CD4-positive, alpha-beta T cell treated with Interleukin-15 for 4 hours (primary cell): ENCODE measurements around the gene EXOC3L4.

Experiments used
- DNase-seq: peaks from one replicate; pipeline ENCODE4 v3.0.0-alpha.2; 2020; ENCODE audit warnings: low spot score

EXOC3L4 gene

DNA sequence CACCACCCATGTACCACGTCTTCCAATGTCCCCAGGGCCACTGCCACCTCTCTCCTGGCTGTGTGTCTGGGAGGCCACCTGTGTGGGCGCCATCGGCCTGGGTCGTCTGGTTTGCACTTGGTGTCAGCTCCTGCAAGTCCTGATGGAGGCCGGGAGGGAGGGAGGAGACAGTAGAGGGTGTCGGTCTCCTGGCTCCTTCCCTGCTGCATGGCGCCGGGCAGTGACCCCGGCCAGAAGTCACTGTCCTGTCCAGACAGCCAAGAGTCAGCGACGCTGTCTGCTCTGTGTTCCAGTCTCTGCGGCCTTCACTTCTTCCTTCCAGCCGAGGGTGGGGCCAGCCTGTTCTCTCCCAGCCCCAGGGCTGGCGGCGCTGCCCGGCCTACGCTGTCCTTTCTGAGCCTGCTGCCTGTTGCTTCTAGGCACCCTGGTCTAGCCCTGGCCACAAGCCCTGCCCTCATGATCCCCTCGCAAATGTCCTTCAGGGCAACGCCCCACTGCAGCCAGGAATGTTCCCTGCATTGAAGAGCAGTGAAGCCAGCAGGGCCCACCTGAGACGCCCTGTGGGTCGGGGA lies 23.5 kb upstream of the EXOC3L4 start:
- DNase-seq, result no peak

DNA sequence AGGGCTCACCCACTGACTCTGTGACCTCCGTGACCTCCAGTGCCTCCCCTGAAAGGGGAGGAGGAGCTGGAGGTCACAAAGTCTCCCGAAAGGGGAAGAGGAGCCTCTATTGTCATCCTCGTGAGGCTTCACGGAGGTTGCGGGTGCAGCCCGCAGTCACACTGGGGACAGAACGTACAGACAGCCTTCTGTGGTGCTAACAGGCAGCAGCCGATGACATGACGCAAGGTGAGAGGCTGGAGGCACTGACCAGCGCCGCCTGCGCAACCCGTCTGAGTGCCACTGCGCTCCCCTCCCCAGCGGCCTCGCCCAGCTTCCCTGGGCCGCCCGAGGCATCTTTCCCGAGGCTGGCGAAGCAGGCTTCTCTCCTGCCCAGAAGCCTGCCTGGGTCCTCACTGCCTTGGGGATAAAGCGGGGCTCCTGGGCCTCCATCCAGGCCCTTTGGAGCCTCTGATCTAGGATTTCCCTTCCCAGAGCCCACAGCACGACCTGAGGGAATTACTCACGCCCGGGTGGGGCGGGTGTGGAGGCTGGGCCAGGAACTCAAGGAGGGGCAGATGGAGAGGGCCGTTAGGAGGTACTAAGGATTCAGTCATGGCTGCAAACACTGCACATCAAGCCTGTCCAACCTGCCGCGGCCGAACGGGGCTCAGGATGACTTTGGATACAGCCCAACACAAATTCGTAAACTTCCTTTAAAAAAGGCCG lies 22.8 kb upstream of the EXOC3L4 start:
- no peak for DNase-seq

DNA sequence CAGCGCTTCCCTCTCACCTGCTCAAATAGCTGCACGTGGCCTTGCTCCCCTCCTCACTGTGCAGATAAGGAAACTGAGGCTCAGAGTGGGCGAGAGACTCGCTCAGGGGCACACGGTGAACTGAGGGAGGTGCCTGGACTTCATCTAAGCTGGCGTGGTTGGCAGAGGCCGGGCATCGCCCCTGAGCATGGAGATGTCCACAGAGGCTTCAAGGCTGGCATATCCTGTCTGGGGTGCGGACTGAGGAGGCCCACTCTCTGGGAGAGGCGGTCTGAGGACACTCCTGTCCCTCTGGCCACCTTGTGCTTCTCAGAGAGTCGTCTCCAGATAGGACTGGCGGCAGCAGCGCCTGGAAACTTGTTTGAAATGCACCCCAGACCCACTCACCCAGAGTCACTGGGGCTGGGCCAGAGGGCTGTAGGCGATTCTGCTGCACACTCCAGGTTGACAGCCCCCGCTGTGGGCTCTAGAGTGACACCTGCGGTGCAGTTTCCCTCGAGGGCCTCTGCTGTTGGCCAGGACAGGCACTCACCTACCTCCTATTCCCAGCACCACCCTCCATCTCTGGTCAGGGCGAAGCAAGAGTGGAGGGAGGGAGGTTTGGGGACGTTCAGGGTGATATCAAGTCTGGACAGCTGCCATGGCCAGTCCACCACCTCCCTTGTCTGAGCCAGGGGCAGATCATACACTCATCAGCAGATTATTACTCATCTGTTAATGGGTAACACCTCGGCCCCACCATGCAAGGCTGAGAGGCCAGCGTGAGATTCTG lies 21.7 kb upstream of the EXOC3L4 start:
- no peak for DNase-seq

DNA sequence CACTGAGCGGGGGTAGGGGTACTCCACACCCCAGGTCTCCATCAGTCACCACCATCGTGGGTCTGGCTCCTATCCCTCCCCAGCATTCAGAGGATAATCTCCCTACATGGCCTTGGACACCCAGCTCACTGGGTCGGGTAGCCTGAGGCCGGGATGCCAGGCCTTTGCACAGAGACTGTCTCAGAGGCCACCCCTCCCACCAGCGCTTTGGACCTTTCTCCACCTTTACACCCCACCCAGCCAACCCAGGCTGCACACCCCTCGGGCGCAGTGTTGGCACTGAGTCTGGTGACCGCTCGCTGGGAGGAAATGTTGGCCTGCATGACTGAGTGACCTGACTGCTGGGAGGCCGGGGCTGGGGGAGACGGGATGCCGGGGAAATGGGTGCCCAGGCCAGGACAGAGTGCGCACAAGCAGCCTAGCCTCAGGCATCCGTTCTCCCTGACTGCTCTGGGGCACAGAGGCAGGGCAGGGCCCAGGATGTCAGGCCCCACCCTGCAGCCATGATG lies 21.1 kb upstream of the EXOC3L4 start:
- DNase-seq, result no peak

DNA sequence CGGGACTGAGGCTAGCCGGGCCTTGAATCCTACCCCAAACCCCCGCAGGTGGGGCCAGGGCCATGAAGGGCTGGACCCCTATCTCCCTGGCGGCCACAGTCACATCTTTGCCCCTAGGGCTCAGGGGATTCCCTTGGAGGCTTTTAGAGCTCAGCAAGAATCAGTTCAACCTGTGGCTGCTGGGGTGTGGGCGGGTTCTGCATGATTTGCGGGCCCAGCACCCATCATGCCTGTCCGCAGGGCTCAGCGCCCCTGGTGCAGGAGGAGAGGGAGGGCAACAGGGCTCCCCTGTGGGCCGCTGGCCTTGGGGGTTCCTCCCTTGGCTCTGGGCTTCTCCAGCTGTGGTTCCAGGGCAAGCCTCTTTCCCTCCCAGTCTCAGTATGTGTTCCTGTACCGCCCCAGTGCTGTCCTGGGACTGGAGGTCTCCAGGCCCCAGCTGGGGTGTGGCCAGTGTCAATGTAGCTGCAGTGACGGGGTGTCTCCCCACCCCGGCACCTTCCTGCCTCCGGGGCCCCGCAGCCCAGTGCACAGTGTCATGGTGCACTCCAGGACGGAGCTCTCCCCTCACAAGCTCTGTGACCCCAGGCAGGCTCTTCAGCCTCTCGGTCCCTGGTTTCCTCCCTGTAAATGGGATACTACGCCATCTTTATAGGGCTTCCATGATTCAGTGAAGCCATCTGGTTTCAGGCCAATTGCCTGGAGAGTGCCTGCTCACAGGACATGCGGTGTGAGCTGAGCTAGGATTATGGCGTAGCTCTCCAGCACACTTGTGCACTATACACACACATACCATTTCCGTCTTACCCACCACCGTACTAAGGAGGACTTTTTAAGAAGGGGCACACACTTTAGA lies 20.4 kb upstream of the EXOC3L4 start:
- DNase-seq, result no peak

DNA sequence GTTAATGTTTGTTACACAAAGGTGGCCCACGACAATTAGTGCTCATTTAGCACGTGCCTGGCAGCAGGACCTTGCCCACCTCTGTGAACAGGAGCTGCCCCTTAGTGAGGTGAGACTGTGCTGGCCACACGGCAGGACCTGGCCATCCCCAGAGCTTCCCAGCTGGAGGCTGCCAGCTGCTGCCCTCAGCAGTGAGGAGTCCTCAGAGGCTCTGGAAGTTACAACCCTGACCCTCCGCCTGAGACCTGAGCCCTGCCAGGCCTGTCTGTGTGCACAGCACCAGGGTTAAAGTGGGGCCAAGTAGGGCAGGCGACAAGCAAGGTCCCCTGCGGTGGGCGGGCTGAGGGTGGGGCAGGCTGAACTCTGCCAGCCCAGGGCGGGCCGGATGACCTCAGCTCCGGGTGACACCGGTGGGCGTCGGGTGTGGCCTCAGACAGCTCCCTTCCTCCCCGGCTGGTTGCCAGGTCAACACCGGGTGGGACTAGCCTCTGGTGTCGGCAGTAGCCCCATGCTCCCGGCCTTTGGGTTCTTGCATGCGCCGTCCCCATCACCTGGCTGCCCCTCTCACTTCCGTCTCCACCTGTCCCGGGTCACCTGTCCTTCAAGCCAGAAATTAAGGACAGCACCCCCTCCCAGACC lies 19.7 kb upstream of the EXOC3L4 start:
- no peak for DNase-seq

DNA sequence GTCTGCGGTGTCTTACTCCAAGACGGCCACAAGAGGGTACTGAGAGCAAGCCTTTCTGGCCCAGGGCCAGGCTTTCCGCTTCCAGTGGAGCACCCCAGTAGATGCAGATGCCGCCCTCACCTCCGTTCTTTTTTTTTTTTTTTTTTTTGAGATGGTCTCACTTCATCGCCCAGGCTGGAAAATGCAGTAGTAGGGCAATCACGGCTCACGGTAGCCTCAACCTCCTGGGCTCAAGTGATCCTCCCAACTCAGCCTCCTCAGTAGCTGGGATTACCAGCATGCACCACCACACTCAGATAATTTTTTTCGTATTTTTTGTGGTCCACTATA lies 16.1 kb upstream of the EXOC3L4 start:
- peak; percentile 77 for DNase-seq

DNA sequence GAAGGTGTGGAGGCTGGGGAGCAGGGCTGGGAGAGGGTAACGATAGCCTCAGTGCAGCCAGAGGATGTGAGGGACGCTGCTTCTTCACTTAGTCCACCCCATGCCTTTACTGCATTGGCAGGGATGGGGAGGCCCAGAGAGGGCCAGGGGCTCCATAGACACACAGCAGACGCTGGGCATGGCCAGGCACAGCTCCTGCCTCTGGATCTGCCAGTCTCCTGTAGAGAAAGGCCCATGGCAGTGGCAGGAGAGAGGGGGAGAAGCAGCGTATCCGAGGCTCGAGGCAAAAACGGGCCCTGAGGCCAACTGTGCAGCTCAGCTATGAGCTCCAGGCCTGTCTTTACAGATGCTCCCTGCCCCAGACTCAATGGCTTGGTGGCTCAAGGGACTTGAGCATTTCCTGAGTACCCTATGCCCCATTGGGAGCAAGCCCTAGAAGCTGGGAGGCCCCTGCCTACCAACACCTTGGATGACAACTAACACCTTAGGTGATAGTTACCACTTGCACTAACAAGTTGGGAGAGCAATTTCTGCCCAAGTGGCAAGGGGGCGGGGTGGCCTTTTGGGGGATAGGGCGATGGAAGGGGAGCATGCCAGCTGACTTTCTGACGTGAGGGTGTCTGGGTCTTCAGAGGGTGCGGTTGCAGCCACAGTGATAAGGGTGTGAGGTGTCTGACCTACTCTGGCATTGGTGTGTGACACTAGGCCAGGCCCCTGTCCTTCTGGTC lies 15.5 kb upstream of the EXOC3L4 start:
- DNase-seq, result no peak

DNA sequence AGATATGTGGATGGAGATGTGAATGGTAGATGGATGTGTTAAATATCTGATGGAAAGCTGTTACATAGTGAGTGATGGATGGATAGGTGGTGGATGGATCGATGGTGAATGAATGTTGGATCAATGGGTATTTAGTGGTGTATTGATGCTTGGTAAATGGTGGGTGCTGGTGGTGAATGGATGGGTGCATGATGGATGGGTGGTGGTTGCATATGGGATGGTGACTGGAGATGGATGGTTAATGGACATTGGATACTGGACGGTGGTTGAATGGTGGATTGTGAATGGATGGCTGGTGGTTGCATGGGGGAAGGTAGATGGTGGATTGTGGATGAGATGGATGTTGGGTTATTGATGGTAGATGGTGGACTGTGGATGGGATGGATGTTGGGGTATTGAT lies 12.6 kb upstream of the EXOC3L4 start:
- no peak for DNase-seq

DNA sequence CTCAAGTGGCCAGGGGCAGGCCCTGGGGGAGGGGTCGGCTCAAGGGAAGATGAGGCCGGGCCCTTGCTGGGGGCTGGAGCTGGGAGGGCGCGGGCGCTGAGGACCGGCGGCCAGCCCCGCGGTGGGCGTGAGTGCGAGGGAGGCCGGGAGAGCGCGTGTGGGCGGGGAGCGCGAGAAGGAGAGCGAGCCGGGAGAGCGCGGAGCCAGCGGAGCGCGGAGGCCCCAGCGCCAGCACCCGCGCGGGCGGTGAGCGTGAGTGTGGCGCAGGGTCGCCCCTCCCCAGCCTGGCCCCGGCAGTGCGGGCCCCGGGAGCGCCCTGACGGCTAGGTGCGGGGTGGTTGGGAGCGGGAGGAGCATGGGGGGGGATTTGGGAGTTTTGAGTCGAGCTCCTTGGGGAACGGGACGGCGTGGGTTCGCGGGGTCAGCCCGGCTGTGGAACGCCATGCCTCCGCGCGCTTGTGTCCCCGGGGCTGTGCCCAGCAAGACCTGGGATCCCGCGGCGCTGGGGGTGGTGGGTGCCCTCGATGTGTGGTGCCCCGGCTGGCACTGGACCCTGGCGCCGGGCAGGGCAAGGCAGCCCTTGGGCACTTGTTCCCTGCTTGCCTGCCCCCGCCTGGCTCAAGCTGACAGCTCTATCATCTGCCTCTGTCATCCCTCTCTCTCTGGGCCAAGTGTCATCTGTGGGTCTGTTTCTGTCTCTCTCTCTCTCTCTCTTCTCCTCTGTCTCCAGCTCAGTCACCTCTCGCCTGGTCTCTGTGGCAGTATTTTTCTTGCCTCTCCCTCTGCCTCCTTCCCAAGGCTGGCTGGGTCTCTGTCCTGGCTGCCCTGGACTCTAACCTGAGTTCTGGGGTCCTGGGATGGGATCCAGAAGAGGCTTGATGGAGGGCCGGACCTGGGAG lies 10.3 kb upstream of the EXOC3L4 start, which contains the start of gene LBHD2:
Gene LBHD2, plus strand, starts transcription at position 190 of the 899 bp plus-strand sequence. CDS start 1,803 bp downstream, outside the sequence.
- DNase-seq, result no peak

DNA sequence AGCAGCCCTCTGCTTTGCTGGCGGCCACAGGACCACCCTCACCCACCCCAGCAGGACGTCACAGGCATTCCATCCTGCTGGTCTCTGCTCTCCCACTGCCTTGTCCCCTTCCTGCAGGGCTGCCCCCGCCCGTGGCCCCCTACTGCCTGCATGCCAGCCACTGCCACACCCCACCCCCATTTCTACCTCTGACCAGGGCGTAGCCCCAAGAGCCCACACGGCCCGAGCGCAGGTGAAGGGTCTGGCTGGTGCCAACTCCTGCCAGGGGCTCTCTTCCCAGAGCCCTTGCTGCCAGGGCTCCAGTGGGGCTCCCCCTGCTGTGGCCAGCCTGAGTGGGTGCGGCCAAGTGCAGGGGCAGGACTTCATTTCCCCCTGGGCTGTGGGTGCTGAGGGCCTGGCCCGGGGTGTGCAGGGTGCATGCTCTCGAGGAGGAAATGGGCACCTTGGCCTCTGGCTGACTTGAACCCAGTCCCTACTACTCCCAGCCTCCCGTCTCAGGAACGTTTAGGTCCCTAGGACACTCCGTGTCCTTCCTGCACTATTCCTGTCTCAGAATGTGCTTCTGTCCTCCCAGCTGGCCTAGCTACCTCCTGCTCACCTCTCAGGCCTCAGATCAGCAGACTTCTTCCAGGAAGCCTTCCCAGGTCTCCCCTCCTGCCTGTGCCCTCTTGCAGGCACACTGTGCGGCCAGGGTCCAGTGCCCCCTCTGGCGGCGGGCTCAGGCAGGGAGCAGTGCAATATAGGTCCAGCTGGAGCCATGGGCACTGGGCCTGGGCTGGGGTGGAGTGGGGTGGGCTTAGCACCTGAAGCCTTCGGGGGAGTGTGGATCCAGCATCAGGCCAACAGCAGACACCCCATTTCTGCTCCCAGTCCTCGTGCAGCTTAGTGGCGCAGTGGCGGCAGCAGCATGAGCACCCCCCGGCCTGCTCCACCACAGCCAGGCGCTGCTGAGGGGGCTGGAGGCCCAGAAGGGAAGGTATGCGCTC lies 9.1 kb upstream of the EXOC3L4 start:
- DNase-seq, result no peak

DNA sequence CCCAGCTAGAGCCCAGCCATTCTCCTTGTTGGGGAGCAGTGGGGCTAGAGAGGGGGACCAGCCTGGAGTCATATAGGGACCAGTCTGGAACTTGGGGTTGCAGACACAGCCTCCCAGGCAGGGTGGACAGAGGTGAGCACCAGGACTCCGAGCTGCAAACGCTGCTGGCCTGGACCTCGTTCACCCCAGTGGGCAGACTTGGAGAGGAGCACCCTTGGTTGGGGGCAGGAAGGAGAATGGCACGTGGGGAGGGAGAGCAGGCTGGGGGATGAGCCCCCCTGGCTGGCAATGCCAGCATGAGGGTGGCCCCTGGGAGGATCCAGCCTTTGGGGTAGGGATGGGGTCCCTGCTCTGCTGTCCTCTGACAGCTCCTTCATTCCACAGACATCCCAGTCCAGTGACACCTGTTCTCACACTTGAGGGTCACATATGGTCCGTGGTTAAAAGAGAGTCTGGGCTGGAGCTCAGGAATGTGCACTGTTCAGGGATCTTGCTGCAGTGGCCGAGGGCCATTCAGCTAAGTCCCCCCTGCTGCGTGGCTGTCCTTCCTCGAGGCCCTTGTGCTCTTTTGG lies 7.7 kb upstream of the EXOC3L4 start:
- DNase-seq, result no peak

DNA sequence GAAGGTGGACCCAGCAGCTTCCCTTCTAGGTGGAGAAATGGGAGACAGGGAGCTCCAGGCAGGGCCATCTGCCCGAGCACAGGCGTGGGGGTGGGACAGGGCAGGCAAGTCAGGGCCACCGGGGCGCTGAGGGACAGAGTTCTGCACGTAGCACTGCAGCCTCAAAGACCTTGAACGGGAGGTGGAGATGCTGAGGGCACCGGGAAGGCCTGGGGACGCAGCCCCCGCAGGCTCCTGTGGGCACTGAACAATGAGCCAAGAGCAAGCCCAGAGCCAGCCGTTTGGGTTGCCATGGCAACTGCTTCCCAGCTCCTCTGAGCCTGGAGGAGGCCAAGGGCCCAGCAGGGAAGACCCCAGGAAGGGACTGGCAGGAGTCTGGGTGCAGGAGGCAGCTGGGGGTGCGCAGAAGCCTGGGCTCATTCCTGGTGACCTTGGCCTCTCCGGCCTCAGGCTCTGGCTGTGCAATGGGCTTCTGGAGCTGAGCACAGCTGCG lies 7.1 kb upstream of the EXOC3L4 start:
- no peak for DNase-seq

DNA sequence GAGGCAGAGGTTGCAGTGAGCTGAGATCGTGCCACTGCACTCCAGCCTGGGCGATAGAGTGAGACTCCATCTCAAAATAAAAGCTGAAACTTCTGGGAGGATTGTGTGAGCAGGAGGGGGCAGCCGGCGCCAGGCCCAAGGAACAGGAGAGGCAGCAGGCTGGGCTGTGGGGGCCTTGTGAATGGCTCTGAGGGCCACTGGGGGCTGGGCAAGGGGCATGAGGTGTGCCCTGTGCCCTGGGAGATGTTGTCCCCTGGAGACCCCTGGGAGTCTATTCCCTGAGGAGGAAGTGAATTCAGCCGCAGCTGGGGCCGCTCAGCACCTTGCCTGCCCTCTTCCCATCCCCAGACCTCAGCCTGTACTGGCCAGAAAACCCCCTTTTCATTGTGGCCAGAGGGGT lies 5.6 kb upstream of the EXOC3L4 start:
- DNase-seq, result no peak

DNA sequence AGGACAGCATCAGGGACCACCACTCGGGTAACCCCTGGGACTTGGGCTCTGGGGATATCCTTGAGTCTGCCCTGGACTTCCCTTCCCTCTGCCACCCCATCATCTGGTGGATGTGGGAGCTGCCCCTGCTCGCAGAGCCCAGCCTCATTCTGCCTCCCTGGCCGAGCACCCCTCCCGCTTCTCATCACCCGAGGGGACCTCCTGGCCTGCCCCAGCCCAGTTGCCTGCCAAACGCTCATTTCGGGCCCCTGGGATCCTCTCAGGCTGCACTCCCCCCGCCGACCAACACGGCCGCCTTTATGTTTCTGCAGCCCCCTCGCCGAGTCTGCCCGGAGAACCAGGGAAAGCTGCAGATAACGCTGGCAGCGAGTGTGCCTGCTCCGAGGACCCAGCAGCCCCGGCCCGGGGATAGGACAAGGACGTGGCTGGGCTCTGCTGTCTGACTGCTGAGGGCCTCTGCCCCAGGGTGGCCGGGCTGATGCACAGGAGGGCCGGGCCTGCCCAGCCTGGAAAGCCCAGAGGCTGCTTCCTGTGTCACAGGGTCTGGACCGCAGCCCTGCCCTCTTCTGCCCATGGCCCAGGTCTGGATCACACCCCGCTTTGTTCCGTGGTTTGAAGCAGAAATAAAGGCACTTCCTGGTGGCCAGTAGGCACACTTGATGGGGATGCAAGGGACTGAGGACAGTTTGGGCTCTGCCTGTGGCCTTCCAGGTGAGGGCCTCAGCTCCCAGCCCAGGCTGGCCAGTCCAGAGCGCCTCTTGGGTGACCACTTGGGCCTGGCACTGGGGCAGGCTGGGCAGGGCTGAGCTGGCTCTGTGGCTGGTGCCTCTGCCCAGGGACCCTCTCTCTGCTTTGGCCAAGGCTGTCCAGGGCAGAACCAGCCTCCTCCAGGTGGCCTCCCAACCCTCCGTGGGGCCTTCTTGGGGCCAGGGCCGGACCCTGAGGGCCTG lies 4.9 kb upstream of the EXOC3L4 start:
- DNase-seq, result no peak

DNA sequence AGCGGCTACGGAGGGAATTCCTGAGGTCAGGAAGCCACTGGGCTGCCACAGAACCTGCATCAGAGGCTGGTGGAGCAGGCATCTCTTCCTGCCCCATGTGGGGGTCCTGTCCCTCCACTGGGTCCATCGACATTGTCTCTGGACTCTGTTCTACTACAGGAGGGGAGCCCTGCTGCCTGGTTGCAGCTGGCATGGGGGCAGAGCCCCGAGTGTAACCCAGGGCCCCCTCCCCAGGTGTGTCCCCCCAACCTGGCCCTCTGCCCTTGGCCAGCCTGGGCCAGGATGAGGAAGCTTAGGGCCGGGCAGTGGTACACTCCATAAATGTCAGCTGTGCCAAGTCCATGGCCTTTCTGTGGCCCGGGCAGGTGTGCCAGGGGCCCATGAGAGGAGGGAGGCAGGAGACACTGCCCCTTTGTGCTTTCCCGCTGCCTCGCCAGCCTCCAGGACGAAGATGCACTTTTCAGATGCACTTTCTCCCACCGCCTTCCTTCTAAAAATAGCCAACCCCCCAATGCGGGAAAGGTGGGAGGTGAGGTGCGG lies 4.0 kb upstream of the EXOC3L4 start:
- no peak for DNase-seq
